Dermis microvascular lymphatic vessel endothelial cell (primary cell): ENCODE results near the gene PLCG1. TPM values are rescaled to one million over a fixed set of nuclear protein-coding genes. Genes with fewer than 3 reads are reported as not detected.

Experiments used
- DNase-seq, 2 donors: peaks; one replicate each; pipeline versions ENCODE4 v3.0.0 to v3.0.0-alpha.2; 2010; ENCODE audit warnings: low read depth in 2 of 2
- total RNA-seq: library from RNA; depleted of rRNA; stranded (reverse); fragments of >200 nt; gene quantifications from 2 replicates; pipeline ENCODE4 v1.2.1, GENCODE V29; 2014

The PLCG1 gene
- total RNA-seq, 1 donor from 2014 or later = 112 TPM

DNA sequence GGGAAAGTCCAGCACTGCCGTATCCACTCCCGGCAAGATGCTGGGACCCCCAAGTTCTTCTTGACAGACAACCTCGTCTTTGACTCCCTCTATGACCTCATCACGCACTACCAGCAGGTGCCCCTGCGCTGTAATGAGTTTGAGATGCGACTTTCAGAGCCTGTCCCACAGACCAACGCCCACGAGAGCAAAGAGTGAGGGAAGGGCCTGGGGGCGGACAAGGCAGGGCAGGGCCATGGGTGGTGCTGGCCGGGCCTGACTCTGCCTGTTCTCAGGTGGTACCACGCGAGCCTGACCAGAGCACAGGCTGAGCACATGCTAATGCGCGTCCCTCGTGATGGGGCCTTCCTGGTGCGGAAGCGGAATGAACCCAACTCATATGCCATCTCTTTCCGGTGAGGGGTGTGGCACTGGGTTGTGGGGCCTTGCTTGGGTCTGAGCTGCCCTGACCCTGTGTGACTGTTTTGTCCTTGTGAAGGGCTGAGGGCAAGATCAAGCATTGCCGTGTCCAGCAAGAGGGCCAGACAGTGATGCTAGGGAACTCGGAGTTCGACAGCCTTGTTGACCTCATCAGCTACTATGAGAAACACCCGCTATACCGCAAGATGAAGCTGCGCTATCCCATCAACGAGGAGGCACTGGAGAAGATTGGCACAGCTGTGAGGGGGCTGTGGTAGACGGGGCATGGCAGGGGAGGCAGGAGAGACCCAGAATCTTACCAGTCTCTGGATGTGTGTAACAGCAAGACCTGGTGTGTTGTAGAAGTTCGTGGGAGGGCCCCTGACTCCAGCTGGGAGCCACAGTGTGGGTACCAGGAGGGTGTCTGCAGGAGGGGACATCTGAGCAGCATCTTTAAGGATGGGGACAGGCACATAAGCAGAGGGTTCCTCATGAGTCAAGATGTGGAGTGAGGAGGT, 29.1 kb downstream of the PLCG1 start:
- DNase-seq = no peak

DNA sequence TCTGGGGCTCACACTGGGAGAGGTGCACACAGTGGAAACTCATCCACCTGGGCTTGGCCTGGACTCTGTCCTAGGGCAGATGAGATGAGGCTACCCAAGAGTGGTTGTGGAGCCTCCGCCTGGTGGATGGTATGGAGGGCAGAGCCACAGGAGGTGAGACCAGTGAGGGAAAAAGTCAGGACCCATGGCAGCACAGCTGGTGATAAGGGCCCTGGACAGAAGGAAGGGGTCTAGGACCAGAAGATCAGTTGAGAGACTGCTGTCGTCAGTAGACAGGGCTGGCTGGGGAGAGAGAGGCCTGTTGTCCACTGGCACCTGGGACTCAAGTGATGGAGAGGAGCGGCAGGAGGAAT, 29.8 kb downstream of the PLCG1 start:
- no peak for DNase-seq

DNA sequence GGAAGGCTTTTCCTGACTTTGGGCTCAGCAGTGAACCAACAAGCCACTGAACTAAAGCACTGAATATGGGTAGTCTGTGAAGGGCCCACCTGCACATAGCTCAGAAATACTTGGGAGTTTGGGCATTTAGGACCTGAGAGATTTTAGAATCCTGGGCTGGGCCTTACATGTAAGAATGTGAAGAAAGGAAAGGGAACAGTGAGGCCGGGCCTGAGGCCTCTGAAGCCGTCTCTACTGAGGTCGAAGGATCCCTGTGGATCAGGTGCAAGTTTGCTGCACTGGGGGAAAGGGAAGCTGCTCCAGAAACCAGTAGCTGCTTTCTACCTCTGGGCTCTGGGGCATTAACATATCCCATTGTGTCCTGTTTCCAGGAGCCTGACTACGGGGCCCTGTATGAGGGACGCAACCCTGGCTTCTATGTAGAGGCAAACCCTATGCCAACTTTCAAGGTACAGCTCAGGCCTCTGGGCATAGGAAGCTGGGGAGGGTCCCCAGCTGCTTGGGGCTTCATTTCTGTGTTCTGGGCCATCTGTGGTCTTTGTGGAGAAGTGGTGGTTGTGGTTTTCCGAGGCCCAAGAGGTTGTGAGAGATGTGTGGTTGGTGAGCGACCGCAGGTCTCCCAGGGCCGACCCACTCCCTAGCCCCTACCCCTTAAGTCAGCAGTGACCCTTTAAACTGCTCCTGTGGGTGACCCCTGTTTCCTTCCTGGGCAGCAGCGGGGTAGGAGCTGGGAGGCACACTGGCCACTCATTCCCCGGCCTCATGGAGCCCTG, 30.3 kb downstream of the PLCG1 start:
- no peak for DNase-seq

DNA sequence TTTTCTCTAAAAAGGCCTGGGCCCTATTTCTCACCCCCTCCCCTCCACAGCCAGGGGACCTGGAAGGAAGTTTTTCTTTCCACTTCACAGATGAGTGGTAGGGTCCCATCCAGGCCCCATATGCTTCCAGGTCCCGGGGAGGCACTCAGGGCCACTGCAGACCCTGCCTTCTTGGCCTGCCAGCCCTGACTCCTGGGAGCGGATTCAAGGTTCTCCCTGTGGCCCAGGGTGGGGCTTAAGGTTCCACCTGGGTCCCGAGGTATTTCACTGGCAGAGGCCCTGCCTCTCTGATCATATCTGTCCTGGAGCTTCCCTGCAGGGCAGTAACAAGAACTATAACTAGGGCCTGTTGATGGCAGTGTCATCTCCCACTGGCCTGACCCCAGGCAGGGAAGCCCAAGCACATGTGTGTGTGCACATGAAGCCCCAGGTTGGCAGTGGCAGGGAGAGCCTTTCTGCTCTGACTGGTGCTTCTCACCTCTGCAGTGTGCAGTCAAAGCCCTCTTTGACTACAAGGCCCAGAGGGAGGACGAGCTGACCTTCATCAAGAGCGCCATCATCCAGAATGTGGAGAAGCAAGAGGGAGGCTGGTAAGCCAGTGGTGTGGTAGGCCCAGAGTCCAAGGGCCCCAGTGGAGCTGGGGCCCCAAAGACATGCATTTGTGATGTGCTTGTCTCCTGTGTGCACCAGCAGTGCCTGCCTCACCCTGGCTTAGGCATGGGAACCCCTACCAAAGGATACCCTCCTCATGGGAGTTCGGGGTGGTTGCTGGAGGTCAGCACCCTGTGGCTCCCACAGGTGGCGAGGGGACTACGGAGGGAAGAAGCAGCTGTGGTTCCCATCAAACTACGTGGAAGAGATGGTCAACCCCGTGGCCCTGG, 31.2 kb downstream of the PLCG1 start:
- no peak for DNase-seq

DNA sequence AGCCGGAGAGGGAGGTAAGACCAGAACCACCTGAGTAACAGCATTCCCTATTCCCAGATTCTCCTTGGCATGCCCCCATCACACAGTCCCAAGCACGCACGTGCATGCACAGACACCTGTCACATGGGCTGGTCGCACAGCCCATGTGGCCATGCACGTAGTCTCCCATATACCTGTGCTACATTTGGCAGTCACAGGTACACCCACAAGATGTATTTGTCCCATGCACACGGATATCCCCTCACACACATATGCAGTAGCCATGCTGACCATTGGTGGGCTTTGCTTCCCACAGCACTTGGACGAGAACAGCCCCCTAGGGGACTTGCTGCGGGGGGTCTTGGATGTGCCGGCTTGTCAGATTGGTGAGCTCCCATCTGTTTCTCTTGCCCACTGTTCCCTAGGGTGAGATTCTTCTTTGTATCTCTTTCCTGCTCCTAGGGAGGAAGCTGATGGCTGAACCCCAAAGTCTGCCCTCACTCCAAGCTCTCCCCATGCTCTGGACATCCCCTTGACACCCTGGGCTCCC, 31.9 kb downstream of the PLCG1 start:
- no peak for DNase-seq

DNA sequence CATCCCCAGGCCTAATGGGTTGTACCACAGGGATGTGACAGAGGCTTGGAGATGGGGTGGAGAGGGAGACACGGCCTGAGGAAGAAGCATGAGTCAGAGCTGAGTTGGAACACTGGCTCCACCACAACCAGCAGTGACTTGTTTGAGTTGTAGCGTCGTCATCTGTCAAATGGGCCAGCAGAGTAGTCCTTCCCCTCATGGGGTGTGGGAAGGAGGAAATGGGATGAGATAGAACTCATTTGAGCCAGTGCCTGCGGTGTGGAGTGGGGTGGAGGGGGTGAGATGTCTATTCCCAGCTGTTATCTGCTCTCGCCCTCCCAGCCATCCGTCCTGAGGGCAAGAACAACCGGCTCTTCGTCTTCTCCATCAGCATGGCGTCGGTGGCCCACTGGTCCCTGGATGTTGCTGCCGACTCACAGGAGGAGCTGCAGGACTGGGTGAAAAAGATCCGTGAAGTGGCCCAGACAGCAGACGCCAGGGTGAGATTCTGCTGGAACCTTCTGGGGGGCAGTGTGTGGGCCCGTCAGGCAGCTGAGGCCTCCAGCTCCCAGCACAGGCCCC, 32.5 kb downstream of the PLCG1 start:
- DNase-seq = peak in 1 of 2 donors; percentile 33

DNA sequence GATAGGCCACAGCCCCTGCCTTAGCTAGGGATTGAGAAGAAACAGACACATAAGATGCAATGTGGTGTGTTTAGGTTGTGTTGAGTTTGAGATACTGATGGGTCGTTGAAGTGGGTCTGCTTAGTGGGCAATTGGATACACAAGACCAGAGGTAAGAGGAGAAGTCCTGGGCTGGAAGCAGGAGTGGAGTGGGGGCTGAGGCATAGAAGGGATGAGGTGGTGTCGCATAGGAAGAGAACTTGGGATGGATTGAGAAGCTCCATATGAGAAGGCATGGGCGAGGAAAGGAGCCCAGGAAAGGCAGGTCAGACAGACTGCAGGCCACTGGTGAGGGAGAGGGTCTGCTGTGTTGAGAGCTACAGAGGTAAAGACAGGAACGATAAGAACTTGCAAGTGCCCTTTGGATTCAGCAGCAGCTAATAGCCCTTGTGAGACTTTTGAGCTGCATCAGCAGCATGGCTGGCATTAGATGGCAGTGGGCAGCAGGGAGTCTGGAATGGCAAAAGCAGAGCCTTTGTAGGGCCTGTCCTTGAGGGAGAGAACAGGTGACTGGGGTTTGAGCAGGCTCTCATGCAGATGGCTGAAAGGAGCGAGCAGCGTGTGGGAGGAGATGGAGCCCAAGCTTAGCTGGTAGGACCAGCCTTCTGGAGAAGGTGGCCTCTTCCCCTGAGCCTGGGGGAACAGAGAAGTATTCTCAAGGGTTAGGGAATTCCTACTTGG, 33.2 kb downstream of the PLCG1 start:
- DNase-seq = no peak

DNA sequence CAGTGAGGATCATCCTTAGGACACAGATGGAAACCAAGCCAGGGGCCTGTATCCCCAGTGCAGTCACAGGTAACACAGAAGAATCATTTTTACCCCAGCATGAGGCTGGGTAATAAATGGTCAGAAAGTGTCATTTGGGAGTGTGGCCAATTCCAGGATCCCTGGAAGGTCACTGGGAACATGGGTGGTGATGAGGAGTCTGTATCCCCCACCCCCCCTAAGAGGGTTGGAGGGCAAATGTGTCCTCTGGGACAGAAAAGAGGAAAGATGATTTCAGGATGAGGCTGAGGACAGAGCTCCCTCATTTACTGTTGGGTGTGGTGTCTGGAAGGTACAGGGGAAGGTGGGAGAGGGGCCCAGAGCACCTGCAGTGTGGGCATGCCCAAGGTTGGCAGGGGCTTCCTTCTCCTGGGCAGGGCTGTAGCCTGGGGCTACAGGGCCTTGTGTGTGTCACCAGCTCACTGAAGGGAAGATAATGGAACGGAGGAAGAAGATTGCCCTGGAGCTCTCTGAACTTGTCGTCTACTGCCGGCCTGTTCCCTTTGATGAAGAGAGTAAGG, 34.5 kb downstream of the PLCG1 start:
- DNase-seq = no peak

DNA sequence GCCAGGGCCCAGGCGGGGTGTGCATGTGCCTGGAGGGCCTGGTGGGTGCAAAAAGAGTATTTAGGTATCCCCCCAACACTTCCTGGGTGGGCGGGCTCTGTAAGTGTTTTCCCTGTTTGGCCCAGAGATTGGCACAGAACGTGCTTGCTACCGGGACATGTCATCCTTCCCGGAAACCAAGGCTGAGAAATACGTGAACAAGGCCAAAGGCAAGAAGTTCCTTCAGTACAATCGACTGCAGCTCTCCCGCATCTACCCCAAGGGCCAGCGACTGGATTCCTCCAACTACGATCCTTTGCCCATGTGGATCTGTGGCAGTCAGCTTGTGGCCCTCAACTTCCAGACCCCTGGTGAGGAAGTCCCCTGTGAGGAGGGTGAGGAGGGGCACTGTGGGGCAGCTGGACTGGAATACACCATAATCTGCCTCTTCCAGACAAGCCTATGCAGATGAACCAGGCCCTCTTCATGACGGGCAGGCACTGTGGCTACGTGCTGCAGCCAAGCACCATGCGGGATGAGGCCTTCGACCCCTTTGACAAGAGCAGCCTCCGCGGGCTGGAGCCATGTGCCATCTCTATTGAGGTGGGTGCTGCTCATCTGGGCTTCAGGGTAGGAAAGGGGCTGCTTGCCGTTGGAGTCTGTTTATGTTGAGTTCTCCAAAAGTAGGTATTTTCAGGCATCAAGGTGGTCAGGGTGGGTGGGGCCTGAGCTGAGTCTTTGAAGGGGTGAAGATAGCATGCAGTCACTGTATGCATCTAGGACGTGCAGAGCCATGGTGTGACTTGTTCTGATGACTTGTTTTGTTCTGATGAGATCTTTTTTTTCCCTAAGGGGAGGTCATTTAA, 35.2 kb downstream of the PLCG1 start:
- no peak for DNase-seq

DNA sequence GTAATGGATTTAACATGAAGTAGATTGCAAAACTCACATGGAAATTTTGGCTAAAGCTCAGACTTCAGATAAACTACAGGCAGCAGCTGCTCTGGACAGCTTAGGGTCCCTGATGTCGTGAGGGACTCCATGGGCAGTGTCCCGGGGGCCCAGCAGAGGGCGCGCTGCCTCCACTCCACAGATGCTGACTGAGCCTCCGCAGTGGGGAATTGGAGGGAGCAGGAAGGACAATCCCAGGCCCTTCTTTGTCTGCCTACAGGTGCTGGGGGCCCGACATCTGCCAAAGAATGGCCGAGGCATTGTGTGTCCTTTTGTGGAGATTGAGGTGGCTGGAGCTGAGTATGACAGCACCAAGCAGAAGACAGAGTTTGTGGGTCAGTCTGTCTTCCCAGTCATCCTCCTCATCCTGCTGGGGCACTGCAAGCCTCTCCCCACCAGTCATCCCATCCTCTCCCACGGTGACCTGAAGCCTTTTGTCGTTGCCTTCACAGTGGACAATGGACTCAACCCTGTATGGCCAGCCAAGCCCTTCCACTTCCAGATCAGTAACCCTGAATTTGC, 35.9 kb downstream of the PLCG1 start:
- DNase-seq = peak; percentile 50 to 75

DNA sequence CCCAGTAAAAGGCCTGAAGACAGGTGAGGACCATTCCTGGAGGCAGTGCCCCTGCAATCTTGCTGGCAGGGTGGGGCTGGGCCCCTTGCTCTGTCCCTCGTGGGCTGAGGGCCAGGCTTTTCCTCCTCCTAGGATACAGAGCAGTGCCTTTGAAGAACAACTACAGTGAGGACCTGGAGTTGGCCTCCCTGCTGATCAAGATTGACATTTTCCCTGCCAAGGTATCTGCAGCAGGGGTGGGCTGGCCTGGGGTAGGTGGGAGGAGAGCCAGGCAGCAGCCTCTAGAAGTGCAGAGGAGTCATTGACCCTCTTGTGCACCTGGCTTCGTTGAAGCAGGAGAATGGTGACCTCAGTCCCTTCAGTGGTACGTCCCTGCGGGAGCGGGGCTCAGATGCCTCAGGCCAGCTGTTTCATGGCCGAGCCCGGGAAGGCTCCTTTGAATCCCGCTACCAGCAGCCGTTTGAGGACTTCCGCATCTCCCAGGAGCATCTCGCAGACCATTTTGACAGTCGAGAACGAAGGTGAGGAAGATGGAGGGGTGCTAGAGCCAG, 36.5 kb downstream of the PLCG1 start:
- DNase-seq = no peak

DNA sequence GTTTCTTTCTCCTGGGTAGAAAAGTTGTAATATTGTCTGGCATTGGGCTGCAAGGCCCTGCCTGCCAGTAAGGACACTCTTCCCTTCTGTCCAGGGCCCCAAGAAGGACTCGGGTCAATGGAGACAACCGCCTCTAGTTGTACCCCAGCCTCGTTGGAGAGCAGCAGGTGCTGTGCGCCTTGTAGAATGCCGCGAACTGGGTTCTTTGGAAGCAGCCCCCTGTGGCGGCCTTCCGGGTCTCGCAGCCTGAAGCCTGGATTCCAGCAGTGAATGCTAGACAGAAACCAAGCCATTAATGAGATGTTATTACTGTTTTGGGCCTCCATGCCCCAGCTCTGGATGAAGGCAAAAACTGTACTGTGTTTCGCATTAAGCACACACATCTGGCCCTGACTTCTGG, 37.0 kb downstream of the PLCG1 start:
- no peak for DNase-seq

DNA sequence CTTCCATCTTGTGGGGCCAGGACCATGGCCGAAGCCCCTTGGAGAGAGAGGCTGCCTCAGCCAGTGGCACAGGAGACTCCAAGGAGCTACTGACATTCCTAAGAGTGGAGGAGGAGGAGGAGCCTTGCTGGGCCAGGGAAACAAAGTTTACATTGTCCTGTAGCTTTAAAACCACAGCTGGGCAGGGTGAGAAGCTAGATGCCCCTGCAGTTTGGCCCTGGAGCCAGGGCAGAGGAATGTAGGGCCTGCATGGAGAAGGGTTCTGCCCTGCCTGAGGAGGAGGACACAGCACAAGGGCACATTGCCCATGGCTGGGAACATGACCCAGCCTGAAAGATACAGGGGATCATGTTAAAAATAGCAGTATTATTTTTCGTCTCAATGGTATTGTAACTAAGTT, 37.4 kb downstream of the PLCG1 start:
- no peak for DNase-seq

DNA sequence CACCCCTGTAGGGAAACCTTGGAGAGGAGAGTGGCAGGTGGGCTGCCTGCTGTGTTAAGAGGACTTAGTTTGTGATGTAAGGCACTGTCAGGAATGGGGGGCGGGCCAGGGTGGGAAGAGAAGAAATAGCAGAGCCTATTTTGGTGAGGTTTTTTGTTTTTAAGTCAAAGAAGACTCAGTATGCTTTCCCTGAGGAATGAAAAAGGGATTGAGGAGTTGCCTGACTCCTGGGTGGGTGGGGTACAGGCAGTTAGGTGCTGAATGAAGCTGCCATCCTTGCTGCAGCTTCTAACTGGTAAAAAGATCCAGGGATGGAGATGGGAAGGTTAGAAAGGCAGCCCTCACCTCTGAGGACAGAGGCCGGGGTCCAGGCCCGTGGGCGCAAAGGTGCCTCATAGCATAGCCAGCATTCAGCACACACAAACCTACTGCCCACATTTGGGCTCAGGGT, 37.9 kb downstream of the PLCG1 start:
- DNase-seq = no peak

DNA sequence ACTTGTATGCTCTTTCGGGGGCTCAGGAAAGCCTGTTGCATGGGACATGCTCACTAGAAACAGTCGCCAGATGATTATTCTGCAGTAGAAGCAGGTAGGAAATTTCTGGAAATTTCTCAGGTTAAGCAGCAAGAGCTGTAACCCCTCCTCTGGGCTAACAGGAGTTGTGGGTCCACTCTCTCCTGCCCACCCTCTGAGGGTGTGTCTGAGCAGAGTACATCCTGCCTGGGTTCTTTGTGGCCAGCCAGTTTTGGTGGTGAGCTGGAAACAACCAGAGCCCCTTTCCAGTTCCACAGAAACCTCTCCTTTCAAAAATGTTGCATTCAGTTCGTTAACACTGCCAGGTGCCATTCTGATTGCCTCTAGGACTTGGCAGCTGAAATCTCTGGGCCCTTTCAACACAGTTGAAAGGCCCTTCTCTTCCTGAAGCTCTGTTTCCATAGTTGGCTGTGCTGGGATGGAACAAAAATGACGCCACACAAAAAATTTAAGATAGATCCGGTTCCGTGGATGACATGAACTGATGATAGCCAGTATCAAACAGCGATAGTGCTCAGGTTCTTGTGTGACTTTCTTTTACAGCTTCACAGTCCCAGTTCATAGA, 38.5 kb downstream of the PLCG1 start:
- no peak for DNase-seq

DNA sequence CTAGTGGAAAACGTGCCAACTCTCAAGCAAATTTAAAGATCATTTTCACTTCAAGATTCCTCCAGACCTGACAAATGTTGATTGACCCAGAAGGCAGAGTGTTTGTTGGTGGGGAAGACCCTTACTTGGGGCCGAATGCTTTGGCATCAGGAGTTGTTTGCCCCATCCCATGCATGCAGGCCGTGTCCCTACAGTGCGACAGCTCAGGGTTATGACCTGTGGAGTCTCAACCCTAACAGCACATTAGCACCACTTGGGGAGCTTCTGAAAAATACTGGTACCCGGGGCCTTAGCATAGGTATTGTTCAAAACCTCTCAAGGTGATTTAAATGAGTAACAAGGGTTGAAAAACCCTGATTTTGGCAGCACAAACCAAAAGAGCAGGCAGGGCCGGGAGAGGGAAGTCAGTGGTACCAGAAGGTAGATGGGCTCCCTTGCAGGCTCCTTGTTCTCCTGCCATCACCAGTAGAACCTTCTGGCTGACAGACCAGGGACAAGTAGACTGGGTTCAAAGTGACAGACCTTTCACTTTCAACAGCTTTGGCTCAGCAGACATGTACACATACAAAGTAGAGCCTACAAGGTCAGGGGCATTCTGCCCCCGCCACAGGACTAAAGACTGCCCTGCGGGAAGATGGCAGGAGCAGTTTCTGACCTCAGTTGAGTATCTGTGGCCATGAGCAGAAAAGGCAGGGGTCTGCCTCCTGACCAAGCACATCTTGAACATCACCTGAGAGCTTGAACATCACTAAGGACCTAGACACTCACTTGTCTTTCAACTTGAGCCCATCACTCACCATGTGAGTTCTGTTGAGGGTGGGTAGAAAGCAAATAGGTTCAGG, 39.6 kb downstream of the PLCG1 start:
- no peak for DNase-seq

DNA sequence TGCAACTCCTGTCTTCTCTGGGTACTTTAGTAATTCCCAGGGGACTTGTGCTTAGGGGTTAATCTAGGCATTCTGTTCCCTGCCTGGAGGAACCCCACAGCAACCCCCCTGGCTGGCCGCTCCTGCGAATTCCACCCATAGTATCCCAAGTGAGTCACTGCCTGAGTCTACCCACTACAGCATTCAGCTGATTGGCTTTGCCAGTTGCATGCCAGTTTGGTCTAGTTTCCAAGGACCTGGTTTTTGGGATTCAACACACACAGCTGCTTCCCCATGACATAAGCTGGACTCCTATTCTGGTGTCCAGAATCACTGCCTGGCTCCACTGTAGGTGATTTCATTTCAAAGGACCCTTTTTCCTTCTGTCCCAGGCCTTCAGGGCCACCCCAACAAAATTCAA, 40.3 kb downstream of the PLCG1 start:
- peak in 1 of 2 donors; percentile 56 for DNase-seq
